GM23338 (cell line): ENCODE measurements around the gene MELTF. TPM values are rescaled to one million over a fixed set of nuclear protein-coding genes. Genes with fewer than 3 reads are reported as not detected.

Source experiments
- ATAC-seq: fragments of 200-7000 bp; cut with Tn5 transposase; 3 replicates; pipeline ENCODE4 v1.9.1; 2020
- DNase-seq: peaks from one replicate; pipeline ENCODE4 v3.0.0-alpha.2; 2015; ENCODE audit warnings: low spot score
- H2AFZ ChIP-seq: fragments of 200-600 bp; sonication (generic); 2 replicates; pipeline ENCODE4 v1.8.0; 2016; ENCODE audit warnings: antibody characterized with exemption, mild to moderate bottlenecking, moderate library complexity
- H3F3A ChIP-seq: fragments of 200-600 bp; sonication (generic); replicated peaks from 2 replicates; pipeline ENCODE4 v1.8.0; 2017; ENCODE audit warnings: antibody characterized with exemption, mixed run types, low read depth
- H3K27ac ChIP-seq: fragments of 200-600 bp; sonication (generic); 2 replicates; pipeline ENCODE4 v1.6.1; 2016; ENCODE audit warnings: low read depth
- H3K27me3 ChIP-seq: fragments of 200-600 bp; sonication (generic); 2 replicates; pipeline ENCODE4 v1.8.0; 2016; ENCODE audit warnings: mild to moderate bottlenecking, mixed run types, moderate library complexity; ENCODE audit not compliant: insufficient read depth
- H3K36me3 ChIP-seq: fragments of 200-600 bp; sonication (generic); 2 replicates; pipeline ENCODE4 v1.8.0; 2016; ENCODE audit warnings: mild to moderate bottlenecking; ENCODE audit not compliant: insufficient read depth
- H3K4me1 ChIP-seq: fragments of 200-600 bp; sonication (generic); 2 replicates; pipeline ENCODE4 v1.8.0; 2016; ENCODE audit warnings: mild to moderate bottlenecking, moderate library complexity; ENCODE audit not compliant: insufficient read depth
- H3K4me2 ChIP-seq: fragments of 200-600 bp; sonication (generic); 2 replicates; pipeline ENCODE4 v1.7.1; 2017; ENCODE audit warnings: mixed run types
- H3K4me3 ChIP-seq: fragments of 200-600 bp; sonication (generic); 2 replicates; pipeline ENCODE4 v1.6.1; 2016; ENCODE audit warnings: mixed run types
- H3K79me2 ChIP-seq: fragments of 200-600 bp; sonication (generic); replicated peaks from 2 replicates; pipeline ENCODE4 v1.8.0; 2017; ENCODE audit warnings: mild to moderate bottlenecking; ENCODE audit not compliant: insufficient read depth
- H3K9me2 ChIP-seq: fragments of 200-600 bp; sonication (generic); 2 replicates; pipeline ENCODE4 v1.8.0; 2017; ENCODE audit not compliant: insufficient read depth
- H4K20me1 ChIP-seq: fragments of 200-600 bp; sonication (generic); replicated peaks from 2 replicates; pipeline ENCODE4 v1.8.0; 2017; ENCODE audit warnings: mild to moderate bottlenecking; ENCODE audit not compliant: insufficient read depth
- H3K27ac Mint-ChIP-seq: 2 replicates; pipeline ENCODE4 v1.8.0; 2020; ENCODE audit warnings: inconsistent platforms, mild to moderate bottlenecking, moderate library complexity, mixed read lengths
- H3K27me3 Mint-ChIP-seq: 3 replicates; pipeline ENCODE4 v1.8.0; 2022; ENCODE audit warnings: low read depth, mild to moderate bottlenecking, moderate library complexity, mixed read lengths, inconsistent platforms; ENCODE audit not compliant: insufficient read depth, poor library complexity
- H3K36me3 Mint-ChIP-seq: 3 replicates; pipeline ENCODE4 v1.8.0; 2021; ENCODE audit warnings: low read depth, mild to moderate bottlenecking, inconsistent platforms, moderate library complexity, mixed read lengths
- H3K4me1 Mint-ChIP-seq: 3 replicates; pipeline ENCODE4 v1.8.0; 2020; ENCODE audit warnings: mild to moderate bottlenecking, inconsistent platforms, mixed read lengths
- H3K4me3 Mint-ChIP-seq: 3 replicates; pipeline ENCODE4 v1.8.0; 2021; ENCODE audit warnings: moderate library complexity, mild to moderate bottlenecking, inconsistent platforms, mixed read lengths
- H3K9me3 Mint-ChIP-seq: 3 replicates; pipeline ENCODE4 v1.8.0; 2020; ENCODE audit warnings: moderate library complexity, mild to moderate bottlenecking, inconsistent platforms, mixed read lengths
- CREB1 ChIP-seq: fragments of 250-450 bp; sonication (Bioruptor Pico); IDR thresholded peaks from 2 replicates; pipeline ENCODE4 v1.5.0; 2020; ENCODE audit warnings: low read depth, mild to moderate bottlenecking, moderate library complexity
- EZH2phosphoT487 ChIP-seq: fragments of 200-600 bp; sonication (generic); IDR thresholded peaks from one replicate; pipeline ENCODE4 v1.8.1; 2018; ENCODE audit warnings: antibody characterized with exemption; ENCODE audit not compliant: unreplicated experiment
- JUNB ChIP-seq: IDR thresholded peaks from one replicate; pipeline ENCODE4 v1.6.1; 2016; ENCODE audit warnings: antibody characterized with exemption; ENCODE audit not compliant: unreplicated experiment
- NANOG ChIP-seq: IDR thresholded peaks from 2 replicates; pipeline ENCODE4 v1.6.1; 2016; ENCODE audit warnings: antibody characterized with exemption, borderline replicate concordance
- POLR2AphosphoS5 ChIP-seq: IDR thresholded peaks from 2 replicates; pipeline ENCODE4 v1.6.1; 2016; ENCODE audit warnings: antibody characterized with exemption, low read depth
- REST ChIP-seq: IDR thresholded peaks from one replicate; pipeline ENCODE4 v1.6.1; 2018; ENCODE audit warnings: antibody characterized with exemption; ENCODE audit not compliant: unreplicated experiment
- STAT1 ChIP-seq: IDR thresholded peaks from one replicate; pipeline ENCODE4 v1.6.1; 2016; ENCODE audit warnings: antibody characterized with exemption; ENCODE audit not compliant: unreplicated experiment
- ZNF114 ChIP-seq: fragments of 250-450 bp; sonication (Bioruptor Pico); IDR thresholded peaks from 2 replicates; pipeline ENCODE4 v1.5.0; 2020; ENCODE audit warnings: mild to moderate bottlenecking, moderate library complexity
- ZNF331 ChIP-seq: fragments of 250-450 bp; sonication (Bioruptor Pico); IDR thresholded peaks from 2 replicates; pipeline ENCODE4 v1.5.0; 2020; ENCODE audit warnings: low read depth, mild to moderate bottlenecking, moderate library complexity
- polyA plus RNA-seq: library from polyadenylated mRNA; unstranded; fragments of >200 nt; fragmentation: Nextera tagmentation; extraction: Ambion mirVana; gene quantifications from 2 replicates; pipeline ENCODE4 v1.2.1, GENCODE V29; 2016
- total RNA-seq: library from RNA; depleted of rRNA; stranded (reverse); fragments of >200 nt; shearing (Covaris generic); gene quantifications from 2 replicates; pipeline ENCODE4 v1.2.3, GENCODE V29; 2014
- TF ChIP-seq, protein P1 (sequence below), 2 experiments: fragments of 200-600 bp in 1 of 2; sonication (generic) in 1 of 2; conservative IDR thresholded peaks; 2 replicates each; pipeline versions ENCODE4 v1.5.1 to v1.6.1; 2016 to 2017; ENCODE audit warnings: antibody characterized with exemption in 2 of 2, low read depth in 2 of 2, mild to moderate bottlenecking in 2 of 2, moderate library complexity in 1 of 2

The MELTF gene
- total and polyA plus RNA-seq, 2 experiments from 2014 or later: 1.4 to 5.2 TPM

- H3K36me3 ChIP-seq: no peaks in the 10 kb centered on the region
- H3K4me2 ChIP-seq: no peak overlapping the region
- H3K4me3 ChIP-seq: no peak overlapping the region
- TF ChIP-seq NANOG (no peak), ZNF331 (CRISPR knock-in tag) (no peak)
- TF ChIP-seq, protein P1, sequence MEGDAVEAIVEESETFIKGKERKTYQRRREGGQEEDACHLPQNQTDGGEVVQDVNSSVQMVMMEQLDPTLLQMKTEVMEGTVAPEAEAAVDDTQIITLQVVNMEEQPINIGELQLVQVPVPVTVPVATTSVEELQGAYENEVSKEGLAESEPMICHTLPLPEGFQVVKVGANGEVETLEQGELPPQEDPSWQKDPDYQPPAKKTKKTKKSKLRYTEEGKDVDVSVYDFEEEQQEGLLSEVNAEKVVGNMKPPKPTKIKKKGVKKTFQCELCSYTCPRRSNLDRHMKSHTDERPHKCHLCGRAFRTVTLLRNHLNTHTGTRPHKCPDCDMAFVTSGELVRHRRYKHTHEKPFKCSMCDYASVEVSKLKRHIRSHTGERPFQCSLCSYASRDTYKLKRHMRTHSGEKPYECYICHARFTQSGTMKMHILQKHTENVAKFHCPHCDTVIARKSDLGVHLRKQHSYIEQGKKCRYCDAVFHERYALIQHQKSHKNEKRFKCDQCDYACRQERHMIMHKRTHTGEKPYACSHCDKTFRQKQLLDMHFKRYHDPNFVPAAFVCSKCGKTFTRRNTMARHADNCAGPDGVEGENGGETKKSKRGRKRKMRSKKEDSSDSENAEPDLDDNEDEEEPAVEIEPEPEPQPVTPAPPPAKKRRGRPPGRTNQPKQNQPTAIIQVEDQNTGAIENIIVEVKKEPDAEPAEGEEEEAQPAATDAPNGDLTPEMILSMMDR (conservative IDR thresholded peaks at IDR 0.05; ENCODE audit: low read depth in 2 of 2): peak in 1 of 2 experiments; percentile 36; a peak in 3 of 4 replicates
- H4K20me1 ChIP-seq: no peaks in the 10 kb centered on the region
- H3K27ac ChIP-seq: no peak overlapping the region
- H3K79me2 ChIP-seq: no peaks in the 10 kb centered on the region
- Mint-ChIP-seq H3K4me1 (peaks cover 3% of the 10 kb centered on the region; the same call in 1 of the 3 replicates), H3K27ac (no peak overlapping the region), H3K36me3 (no peaks in the 10 kb centered on the region), H3K9me3 (no peaks in the 10 kb centered on the region), H3K4me3 (no peak overlapping the region), H3K27me3 (peaks cover 6% of the 10 kb centered on the region)
- no peaks in the 10 kb centered on the region for H3K4me1 ChIP-seq
- no peaks in the 10 kb centered on the region for H3K27me3 ChIP-seq
- H2AFZ ChIP-seq: peak overlapping the region; percentile 63; the same call in 1 of the 2 replicates
- peaks cover 3% of the 10 kb centered on the region; the same call in 1 of the 2 replicates for H3F3A ChIP-seq
- ATAC-seq (no peak), DNase-seq (no peak)
- no peaks in the 10 kb centered on the region for H3K9me2 ChIP-seq
These were observed 37.8 kb downstream of the MELTF start for GRCh38 chr3:196991581-196992460.

GRCh38 chr3:196990601-196991007 is 39.0 kb downstream of the MELTF start:
- H3K4me3 Mint-ChIP-seq: no peak overlapping the region
- ATAC-seq: no peak
- H3K27ac Mint-ChIP-seq: no peak overlapping the region
- H3K36me3 Mint-ChIP-seq: no peaks in the 10 kb centered on the region
- H3K27me3 Mint-ChIP-seq: peaks cover 3% of the 10 kb centered on the region
- H3K9me3 Mint-ChIP-seq: no peaks in the 10 kb centered on the region
- H3K4me1 ChIP-seq: no peaks in the 10 kb centered on the region
- H3K27ac ChIP-seq: no peak overlapping the region
- no peaks in the 10 kb centered on the region for H3K36me3 ChIP-seq
- no peak overlapping the region for H3K4me3 ChIP-seq
- no peaks in the 10 kb centered on the region for H3K27me3 ChIP-seq
- no peak for DNase-seq
- no peaks in the 10 kb centered on the region for H3K9me2 ChIP-seq
- H4K20me1 ChIP-seq: no peaks in the 10 kb centered on the region
- H3K4me2 ChIP-seq: no peak overlapping the region
- no peak overlapping the region for H2AFZ ChIP-seq
- peaks cover 3% of the 10 kb centered on the region; the same call in 1 of the 2 replicates for H3F3A ChIP-seq
- H3K79me2 ChIP-seq: no peaks in the 10 kb centered on the region
- peaks cover 3% of the 10 kb centered on the region; the same call in 1 of the 3 replicates for H3K4me1 Mint-ChIP-seq
- TF ChIP-seq ZNF114 (CRISPR knock-in tag): no peak
- no peak for TF ChIP-seq REST
- TF ChIP-seq ZNF331 (CRISPR knock-in tag): no peak
- no peak for TF ChIP-seq JUNB
- TF ChIP-seq STAT1: no peak
- TF ChIP-seq NANOG: no peak
- no peak for TF ChIP-seq EZH2phosphoT487
- no peak for TF ChIP-seq POLR2AphosphoS5
- no peak for TF ChIP-seq CREB1 (CRISPR knock-in tag)
